ENCODE measurements around the gene CPNE1.

CPNE1 gene

DNA sequence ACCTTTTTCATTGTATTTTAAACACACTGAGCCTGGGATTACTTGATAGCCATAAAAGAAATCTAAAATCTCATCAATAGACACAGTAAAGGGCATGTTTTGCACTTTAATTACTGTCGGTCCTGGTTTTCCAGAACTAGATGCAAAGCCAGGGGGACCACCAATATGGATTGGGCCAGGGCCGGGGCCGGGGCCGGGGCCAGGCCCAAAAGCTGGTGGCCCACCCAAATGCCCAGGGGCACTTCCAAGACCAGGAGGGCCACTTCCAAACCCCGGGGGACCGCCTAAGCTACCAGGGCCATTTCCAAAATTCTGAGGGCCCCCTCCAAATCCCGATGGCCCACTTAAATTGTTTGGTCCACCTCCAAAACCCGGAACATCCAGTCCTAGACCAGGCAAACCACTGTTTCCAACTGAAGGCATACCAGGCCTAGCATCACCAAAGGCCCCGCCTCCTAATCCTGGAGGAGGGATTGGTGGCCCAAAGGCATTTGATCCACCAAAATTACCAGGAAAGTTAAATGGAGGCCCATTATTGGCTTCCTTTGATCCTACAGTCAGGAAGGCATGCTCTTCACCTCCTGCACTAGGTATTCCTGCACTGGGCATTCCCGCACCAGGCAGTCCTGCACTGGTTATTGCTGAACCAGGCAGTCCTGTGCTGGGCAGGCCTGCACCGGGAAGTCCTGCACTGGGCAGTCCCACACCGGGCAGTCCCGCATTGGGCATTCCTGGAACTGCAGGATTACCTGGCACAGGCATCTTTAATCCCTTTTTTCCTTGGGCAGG is 11.9 kb downstream of the CPNE1 start:
- DNase-seq = no peak

DNA sequence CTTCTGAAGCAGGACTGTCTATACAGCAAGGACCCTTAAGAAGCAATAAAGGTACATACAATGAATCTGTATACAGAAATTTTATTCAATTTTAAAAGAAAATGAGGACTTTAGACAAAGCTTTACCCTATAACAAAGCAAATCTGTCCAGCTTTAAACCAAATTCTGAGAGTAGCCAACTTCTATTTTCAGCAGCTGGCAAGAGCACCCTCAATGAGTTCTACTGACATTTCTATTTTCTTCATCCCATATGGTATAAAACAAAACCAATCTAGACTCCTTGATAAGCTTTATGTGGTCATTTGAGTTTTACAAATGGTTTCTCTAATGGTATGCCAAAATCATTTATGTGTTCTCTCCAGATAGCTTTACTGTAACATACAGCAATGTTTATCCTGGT is 12.7 kb downstream of the CPNE1 start:
- no peak for DNase-seq

DNA sequence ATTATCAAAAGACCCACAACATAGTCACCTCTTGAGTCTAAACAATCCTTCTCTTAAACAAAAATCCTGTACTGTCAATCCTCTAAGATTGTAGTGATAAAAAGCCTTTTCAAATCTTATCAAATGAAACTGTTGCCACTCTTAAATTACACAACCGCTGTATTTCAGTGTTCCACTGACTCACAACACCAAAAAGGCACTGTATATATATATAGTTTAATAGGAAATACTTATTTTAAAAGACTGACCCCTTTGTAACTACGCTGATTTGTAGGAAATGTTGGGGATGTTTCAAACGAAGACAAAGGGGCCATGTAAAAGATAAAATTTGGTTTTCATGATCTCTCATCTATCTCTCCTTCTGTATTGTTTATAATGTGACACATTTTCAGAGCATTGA is 14.1 kb downstream of the CPNE1 start:
- no peak for DNase-seq

DNA sequence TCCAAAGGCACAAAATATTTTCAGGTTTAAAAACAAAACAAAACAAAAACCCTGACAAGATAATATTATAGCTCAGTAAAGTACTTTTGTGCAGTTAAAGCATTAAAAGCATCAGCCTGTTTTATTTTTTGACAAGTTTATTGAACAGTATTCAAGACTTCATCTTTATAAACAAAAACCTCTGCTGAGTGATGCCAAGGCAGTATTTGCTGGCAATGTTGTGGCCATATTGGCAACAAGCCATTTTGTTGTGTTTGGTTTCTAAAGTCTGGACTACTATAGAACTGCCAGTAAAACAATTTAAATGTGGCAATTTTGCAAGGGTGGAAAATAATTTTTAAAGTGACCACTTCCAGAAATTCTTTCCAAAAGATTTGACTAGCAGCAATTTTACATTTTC is 15.9 kb downstream of the CPNE1 start:
- DNase-seq = no peak

DNA sequence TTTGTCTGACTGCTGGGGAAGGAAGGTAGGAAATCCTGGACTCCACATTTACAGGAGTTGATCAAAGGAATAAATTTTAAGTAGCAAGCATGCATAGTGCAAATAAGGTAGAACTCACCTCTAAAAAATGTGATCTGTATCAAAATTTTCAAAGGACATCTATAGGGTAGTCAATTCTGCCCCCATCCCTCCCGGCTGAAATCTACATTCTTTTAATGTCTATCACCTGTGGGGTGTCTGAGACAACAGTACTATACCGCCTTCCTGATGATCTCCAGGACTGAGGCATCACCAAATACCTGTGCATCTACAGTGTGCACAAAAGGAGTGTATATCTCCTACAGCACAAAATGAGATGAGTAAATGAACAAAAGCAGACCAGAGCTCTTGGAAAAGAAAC is 19.9 kb downstream of the CPNE1 start:
- no peak for DNase-seq

DNA sequence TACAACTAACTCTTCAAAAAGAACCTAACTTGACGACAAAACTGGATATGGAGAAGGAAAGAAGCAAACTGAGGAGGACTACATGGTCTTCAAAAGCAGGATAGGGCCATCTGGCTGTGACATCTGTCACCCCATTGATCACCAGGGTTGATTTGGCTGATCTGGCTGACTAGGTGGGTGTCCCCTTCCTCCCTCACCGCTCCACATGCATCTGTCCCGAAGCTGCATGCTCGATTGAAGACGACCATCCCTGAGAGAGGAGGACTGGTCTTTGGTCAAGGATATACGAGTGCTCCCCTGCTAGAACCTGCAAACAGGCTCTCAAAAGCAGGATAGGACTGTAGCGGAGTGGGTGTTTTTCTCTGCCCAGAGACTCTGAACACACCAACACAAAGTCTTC is 21.7 kb downstream of the CPNE1 start:
- no peak for DNase-seq

DNA sequence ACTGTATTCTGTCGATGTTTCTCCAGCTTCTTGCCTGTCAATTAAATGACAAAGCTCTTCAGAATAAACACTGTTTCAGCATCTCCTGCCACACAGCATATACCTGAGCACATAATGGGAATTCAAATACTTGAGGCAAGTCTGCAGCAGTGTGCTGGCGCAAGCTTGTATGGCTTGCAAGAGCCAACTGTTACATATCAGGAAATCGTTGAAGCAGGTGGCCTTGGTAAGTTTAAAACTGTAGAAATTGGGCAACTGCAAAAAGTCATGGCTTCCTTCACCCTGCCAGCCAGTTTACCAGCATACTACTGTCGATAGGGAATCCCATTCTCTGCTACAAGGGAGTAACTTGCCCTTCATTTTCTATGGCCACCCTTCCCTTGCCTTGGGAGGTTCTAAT is 23.0 kb downstream of the CPNE1 start:
- no peak for DNase-seq

DNA sequence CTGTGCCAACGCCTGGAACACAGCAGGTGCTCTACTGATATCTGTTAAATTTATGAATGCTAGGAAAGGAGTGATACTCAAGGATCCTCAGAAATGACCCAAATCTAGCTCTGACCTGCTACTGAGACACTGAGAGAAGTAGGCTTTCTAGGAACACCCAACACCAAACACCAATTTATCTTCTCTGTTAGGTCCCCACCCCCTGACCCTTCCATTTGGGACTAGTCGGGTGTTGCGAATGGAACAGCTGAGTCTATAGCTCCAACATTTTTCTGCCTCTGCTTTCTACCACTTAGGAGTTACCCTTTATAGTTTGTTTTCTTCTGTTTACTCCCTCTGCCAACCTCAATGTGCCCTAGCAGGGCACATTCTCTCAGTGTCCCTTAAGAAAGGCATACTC is 24.0 kb downstream of the CPNE1 start:
- no peak for DNase-seq

DNA sequence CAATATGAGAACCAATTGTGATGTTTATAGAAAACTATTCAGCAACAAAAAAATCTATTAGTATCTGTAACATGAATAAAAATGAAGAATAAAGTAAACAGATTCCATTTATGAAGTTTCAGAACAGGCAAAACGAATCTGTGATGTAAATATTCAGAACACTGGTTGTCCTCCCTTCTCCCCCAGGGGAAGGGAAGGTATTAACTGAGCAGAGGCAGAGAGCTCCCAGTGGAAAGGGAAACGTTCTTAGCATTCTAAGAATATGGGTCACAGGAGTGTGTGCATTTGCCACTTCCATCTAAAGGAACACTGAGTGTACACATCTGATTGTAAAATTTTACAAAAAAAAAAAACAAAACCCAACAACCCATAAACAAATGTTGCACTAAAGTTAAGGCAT is 25.9 kb downstream of the CPNE1 start:
- no peak for DNase-seq

DNA sequence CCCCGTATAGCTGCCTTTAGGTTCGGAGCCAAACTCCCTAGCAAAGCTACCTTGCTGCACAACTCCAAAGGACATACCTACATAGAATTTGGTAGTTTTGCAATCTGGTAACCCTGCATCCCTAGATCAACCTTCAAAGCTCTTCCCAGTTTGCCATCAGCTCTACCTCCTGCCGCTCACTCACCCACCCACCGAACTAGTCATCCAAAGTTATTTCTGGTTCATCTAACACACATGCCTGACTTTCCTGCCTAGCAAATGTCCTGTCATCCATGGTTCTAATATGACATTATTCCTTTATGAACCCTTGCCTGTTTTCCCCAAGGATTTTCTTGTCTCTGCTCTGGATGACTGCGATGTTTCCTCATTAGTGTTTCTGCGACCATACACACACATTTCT is 27.4 kb downstream of the CPNE1 start:
- no peak for DNase-seq

DNA sequence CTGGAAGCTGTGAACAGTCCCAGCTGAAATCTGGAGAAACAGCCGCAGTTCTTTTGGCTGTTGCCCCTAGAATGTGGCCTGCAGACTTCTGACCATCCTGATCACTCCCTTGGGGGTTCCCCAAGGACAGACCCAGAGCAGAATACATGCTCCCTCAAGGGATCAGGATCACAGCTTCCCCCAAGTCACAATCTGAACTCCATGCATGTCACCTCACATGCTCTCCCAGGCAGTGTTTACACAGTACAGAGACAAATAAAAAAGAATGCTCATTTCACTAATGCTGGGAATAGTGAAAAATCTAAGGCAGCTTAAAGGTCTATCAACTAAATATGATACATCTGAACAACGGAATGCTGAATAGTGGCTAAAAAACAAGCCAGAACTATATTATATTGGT is 28.6 kb downstream of the CPNE1 start:
- no peak for DNase-seq

DNA sequence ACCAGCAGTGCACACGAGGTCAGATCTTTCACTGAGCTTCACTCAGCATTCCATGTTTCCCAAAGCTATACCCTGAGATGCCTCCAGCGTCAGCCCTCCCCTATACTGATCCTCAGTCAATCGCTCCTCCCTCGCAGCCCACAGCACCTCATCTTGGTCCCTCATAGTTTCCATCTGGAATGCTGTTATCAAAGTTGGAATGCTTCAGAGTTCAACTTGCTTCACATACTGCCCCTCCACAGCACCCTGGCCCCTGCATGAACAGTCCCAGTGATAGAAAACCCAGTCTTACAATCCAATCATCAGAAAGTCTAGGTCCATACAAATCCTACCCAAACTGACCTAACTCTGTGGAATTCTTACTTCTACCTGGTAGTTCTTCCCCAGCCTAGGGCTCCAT is 29.0 kb downstream of the CPNE1 start:
- DNase-seq = no peak

DNA sequence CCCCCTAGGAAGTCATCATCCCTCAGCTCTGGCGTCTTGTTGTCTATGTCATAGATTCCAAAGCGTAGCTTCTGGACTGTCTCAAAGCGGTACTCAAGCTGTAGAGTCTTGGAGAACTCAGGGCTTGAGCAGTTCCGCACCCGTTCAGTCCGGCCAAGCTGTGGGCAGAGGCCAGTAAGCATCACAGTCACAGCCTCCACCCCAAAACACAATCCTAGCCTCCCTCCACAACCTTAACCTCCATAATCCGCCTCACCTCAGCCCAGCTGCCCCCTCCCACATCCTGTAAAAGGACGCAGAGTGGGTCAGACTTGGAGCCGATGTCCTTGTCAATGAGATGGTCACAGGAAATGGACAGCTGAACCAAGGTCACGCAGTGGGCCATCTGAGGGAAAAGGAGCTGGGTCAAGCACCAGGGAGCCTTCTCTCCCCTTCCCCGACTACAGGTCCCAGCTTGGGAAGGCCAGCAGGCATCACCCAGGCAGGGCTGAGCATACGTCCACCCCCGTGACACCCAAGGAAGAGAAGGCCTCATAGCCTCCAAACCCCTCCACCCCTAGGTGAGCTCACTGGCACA is 32.1 kb downstream of the CPNE1 start:
- DNase-seq = no peak

DNA sequence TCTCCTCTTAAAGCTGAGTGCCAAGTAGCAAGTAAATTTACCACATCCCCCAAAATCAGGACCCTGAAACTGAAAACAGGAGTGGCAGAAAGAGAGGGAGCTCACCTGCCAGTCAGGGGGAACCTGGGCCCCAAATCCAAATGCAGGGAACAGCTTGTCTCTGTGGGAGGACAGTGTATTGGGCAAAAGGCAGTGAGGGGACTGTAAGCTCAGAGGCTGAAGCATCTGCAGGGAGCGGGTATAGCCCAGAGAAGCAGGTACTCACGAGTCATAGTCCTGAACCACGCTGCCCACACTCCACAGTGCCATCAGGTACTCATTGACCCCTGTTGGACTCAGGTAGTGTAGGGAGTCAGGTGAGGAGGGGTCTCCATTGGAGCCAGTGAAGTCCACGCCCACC is 34.1 kb downstream of the CPNE1 start:
- no peak for DNase-seq

DNA sequence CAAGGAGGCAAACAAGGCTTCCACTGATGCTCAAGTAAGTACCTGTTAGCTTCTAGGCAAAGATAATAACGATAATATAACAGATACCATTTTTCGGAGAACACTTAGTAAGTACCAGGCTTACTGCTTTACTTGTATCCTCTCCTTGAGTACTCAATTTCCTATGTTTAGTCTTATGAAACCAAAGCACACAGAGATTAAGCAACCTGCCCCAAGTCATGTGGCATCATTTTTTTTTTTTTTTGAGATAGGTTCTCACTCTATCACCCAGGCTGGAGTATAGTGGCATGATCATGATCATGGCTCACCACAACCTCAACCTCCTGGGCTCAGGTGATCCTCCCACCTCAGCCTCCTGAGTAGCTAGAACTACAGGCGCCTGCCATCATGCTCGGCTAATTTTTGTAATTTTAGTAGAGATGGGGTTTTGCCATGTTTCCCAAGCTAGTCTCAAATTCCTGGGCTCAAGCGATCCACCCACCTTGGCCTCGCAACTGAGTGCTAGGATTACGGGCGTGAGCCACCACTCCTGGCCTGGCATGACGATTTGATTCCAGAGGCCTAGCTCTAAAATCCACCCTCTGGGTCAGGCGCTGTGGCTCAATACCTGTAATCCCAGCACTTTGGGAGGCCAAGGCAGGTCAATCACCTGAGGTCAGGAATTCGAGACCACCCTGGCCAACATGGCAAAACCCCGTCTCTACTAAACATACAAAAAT is 35.1 kb downstream of the CPNE1 start:
- no peak for DNase-seq

DNA sequence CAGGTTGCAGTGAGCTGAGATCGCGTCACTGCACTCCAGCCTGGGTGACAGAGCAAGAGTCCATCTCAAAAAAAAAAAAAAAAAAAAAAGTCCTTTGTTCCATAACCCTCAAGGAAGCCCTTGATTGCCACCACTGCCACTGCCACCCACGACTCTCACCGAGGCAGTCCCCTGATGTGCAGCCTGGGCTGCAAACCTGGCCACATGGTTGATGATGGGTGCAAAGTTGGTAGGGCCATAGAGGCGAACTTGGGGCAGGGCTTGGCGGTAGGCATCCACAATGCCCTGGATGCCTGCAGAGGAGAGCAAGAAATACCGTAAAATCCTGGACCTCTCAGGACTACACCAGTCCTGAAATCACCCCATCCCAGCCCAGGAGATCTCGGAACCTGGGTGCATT is 37.6 kb downstream of the CPNE1 start:
- DNase-seq = no peak

DNA sequence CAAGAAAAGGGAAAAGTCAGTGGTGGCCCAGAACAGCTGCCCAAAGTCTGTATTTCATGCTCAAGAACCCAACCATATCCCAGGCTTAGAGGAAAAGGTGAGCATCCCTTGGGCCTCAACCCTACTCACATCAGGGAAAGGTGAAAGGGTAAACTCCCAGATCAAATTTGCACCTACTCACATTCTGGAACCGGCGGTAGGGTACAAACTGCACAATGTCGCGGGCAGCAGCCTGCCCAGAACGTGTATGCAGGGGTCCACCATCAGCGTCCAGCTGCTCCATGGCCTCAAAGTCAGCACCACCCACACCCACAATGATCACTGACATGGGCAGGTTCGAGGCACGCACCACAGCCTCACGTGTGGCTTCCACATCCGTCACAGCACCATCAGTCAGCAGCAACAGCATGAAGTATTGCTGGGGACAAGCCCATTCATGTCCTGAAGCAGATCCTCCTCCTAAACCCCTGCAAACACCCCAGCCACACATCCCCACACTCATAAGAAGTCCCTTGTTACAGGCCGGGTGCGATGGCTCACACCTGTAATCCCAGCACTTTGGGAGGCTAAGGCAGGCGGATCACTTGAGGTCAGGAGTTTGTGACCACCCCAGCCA is 38.2 kb downstream of the CPNE1 start:
- DNase-seq = no peak

DNA sequence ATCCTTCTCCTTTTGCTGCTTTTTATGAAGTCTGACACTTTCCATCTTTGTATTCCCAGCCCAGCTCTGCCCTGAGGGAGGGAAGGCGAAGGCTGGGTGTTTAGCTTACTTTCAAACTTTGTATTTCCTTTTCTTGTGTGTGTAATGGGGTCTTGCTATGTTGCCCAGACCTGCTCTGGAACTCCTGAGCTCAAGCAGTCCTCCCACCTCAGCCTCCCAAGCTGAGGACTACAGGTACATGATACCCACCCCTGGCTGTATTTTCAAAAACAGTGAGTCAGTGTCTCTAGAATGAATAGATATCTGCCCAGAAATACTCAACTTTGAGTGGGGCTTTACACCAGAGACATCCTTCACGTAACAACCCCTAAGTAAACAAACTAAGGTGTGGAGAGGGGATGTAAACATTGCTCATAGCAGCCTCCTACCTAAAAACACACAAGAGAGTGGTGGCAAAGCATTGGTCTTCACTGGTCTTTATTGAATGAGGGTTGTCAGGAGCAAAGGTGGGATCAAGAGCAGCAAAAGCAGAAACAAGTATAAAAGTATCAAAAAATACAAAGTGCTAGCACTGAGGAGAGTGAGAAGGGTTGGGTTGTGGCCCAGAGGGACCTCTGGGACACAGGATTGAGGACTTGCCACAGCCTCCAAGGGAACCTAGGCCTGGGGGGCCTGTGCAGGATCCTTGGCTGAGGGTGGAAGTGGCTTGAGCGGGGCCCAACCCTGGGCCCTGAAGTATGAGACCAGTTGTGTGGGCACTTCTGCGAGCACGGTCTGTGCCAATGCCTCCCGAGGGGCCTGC is 38.9 kb downstream of the CPNE1 start:
- no peak for DNase-seq

DNA sequence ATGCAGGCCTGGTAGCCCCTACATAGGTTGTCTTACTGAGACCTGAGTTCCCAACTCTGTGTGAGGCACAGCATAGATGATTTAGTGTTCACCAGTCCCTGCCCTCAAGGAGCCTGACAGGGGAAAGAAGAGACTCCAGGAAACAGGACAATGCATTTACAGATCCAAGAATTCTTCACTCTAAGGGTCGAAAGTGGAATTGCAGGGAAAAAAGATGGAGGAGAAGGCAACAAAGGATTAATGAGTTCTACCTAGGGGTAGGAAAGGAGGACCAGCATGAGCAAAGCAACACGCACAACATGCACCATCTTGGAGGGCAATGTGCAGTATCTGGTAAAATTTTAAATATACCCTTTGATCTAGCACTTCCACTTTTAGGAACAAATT is 43.1 kb downstream of the CPNE1 start:
- DNase-seq = no peak

DNA sequence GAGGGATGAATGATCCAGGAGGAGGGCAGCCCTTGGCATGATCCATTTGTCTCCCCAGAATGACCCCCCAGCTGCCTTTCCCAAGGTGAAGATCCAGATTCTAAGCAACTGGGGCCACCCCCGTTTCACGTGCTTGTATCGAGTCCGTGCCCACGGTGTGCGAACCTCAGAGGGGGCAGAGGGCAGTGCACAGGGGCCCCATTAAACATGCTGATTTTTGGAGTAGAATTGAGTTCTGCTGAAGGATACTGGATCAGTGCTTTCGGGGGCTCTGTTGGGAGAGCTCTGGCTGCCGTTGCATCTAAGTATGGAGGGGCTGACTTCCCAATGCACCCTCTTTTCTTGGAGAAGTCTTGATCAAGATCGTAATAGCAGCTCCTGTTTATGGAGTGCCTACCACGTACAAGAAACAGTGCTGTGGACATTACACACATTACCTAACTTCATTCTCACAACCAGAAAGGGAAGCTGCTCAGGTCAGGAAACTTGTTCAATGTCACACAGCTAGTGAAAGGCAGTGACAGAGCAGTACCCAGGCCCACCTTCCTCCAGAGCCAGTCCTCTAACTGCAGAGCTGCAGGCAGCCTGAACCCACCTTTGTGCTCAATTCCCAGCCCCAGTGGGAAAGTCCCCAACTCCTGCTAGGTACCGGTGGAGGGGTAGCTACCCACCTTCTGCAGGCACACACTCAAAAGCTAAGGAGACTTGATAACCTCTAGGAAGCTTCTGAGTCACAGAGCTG is 43.7 kb downstream of the CPNE1 start:
- no peak for DNase-seq

DNA sequence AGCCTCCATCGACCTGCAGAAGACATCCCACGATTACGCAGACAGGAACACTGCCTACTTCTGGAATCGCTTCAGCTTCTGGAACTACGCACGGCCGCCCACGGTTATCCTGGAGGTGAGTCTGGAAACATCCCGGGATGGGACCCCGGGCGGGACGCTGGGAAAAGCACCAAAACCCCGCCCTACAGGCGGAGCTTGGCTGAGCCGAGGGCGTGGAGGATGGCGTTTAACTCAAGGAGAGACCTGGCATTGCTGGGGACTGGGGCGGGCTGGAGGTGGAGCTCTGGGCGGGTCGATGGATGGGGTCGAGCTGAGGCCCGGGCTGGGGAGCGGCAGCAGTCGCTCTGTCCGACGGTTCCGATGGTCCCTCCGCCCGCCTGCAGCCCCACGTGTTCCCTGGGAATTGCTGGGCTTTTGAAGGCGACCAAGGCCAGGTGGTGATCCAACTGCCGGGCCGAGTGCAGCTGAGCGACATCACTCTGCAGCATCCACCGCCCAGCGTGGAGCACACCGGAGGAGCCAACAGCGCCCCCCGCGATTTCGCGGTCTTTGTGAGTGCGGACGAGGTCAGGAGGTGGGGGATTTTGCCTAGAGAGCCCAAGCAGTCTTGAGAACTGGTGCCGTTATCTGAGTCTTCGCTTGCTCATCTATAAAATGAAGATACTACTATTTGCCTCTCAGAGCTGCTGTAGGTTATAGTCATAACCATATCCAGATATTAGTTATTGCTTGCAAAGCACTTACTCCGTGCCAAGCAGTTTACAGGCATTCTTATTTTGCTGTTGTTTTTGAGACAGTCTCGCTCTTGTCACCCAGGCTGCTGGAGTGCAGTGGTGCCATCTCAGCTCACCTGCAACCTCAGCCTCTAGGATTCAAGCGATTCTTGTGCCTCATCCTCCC is 45.3 kb downstream of the CPNE1 start:
- DNase-seq = peak; percentile 73

Data from SHP77 treated with DMSO at 0.1 percent for 48 hours (cell line).